Astrocyte (in vitro differentiated cells and primary cell): ENCODE data around the gene PLS3. TPM values are rescaled to one million over a fixed set of nuclear protein-coding genes. Genes with fewer than 3 reads are reported as not detected.

Source experiments
- DNase-seq: peaks from one replicate; pipeline ENCODE4 v3.0.0-alpha.2; 2010; ENCODE audit warnings: low read depth
- FAIRE-seq: peaks from 2 replicates; lab custom pipeline; 2011; peaks lifted over from hg19 to GRCh38; lab: Jason Lieb, UNC
- H2AFZ ChIP-seq: 2 replicates; pipeline ENCODE4 v1.6.0; 2012; ENCODE audit warnings: low read depth, low read length, inconsistent platforms
- H3K27ac ChIP-seq: 2 replicates; pipeline ENCODE4 v1.5.1; 2011; ENCODE audit warnings: low read depth, low read length, inconsistent platforms
- H3K27me3 ChIP-seq: 2 replicates; pipeline ENCODE4 v1.6.0; 2011; ENCODE audit warnings: low read length, inconsistent platforms; ENCODE audit not compliant: insufficient read depth
- H3K36me3 ChIP-seq: 2 replicates; pipeline ENCODE4 v1.5.1; 2011; ENCODE audit warnings: low read length, inconsistent platforms; ENCODE audit not compliant: insufficient read depth
- H3K4me1 ChIP-seq: 2 replicates; pipeline ENCODE4 v1.5.1; 2011; ENCODE audit warnings: low read length, inconsistent platforms; ENCODE audit not compliant: insufficient read depth
- H3K4me2 ChIP-seq: 2 replicates; pipeline ENCODE4 v1.6.0; 2012; ENCODE audit warnings: low read length, inconsistent platforms
- H3K4me3 ChIP-seq: 2 replicates; pipeline ENCODE4 v1.5.1; 2011; ENCODE audit warnings: low read depth, mild to moderate bottlenecking, low read length, inconsistent platforms; ENCODE audit not compliant: insufficient read depth
- H3K79me2 ChIP-seq: 2 replicates; pipeline ENCODE4 v1.6.0; 2012; ENCODE audit warnings: mild to moderate bottlenecking, low read length, inconsistent platforms; ENCODE audit not compliant: insufficient read depth
- H3K9ac ChIP-seq: 2 replicates; pipeline ENCODE4 v1.6.0; 2012; ENCODE audit warnings: mild to moderate bottlenecking, low read length, inconsistent platforms
- H3K9me3 ChIP-seq: 2 replicates; pipeline ENCODE4 v1.5.1; 2012; ENCODE audit warnings: low read depth, mild to moderate bottlenecking, low read length, inconsistent platforms; ENCODE audit not compliant: insufficient read depth
- H4K20me1 ChIP-seq: 2 replicates; pipeline ENCODE4 v1.6.0; 2012; ENCODE audit warnings: low read length, inconsistent platforms; ENCODE audit not compliant: insufficient read depth
- H3K27ac Mint-ChIP-seq: one replicate; pipeline ENCODE4 v1.8.0; 2021; ENCODE audit warnings: mild to moderate bottlenecking, mixed read lengths; ENCODE audit not compliant: unreplicated experiment
- H3K27me3 Mint-ChIP-seq: one replicate; pipeline ENCODE4 v1.8.0; 2021; ENCODE audit warnings: low read depth, mixed read lengths; ENCODE audit not compliant: unreplicated experiment
- H3K36me3 Mint-ChIP-seq: one replicate; pipeline ENCODE4 v1.8.0; 2021; ENCODE audit warnings: low read depth, mixed read lengths; ENCODE audit not compliant: unreplicated experiment
- H3K4me1 Mint-ChIP-seq: one replicate; pipeline ENCODE4 v1.8.0; 2021; ENCODE audit warnings: low read depth, mixed read lengths; ENCODE audit not compliant: unreplicated experiment
- H3K4me3 Mint-ChIP-seq: one replicate; pipeline ENCODE4 v1.8.0; 2021; ENCODE audit warnings: mild to moderate bottlenecking, moderate library complexity, mixed read lengths; ENCODE audit not compliant: unreplicated experiment
- H3K9me3 Mint-ChIP-seq: one replicate; pipeline ENCODE4 v1.8.0; 2021; ENCODE audit warnings: mild to moderate bottlenecking, mixed read lengths; ENCODE audit not compliant: unreplicated experiment
- EZH2 ChIP-seq: IDR thresholded peaks from 2 replicates; pipeline ENCODE4 v1.6.1; 2012; ENCODE audit warnings: mild to moderate bottlenecking, low read length, inconsistent platforms; ENCODE audit not compliant: insufficient read depth
- total RNA-seq: library from RNA; stranded (reverse); gene quantifications from 2 replicates; pipeline ENCODE4 v1.2.1, GENCODE V29; 2021
- TF ChIP-seq, protein P1 (sequence below): IDR thresholded peaks from 2 replicates; pipeline ENCODE4 v1.5.1; 2011; ENCODE audit warnings: low read depth, mild to moderate bottlenecking, inconsistent platforms, low read length, moderate library complexity; ENCODE audit not compliant: insufficient read depth

Gene PLS3
- total RNA-seq, 1 donor from 2014 or later: 313 TPM

- Histone ChIP-seq H3K27me3 (no peaks in the 10 kb centered on the region), H2AFZ (no peak overlapping the region), H3K9ac (peak overlapping the region; percentile 91), H3K79me2 (peaks cover 93% of the 10 kb centered on the region), H3K4me3 (peak overlapping the region; percentile 91), H4K20me1 (no peaks in the 10 kb centered on the region), H3K4me1 (peaks cover 22% of the 10 kb centered on the region), H3K9me3 (no peaks in the 10 kb centered on the region), H3K36me3 (peaks cover 5% of the 10 kb centered on the region), H3K4me2 (peak overlapping the region; percentile 86), H3K27ac (peak overlapping the region; percentile 82)
- Mint-ChIP-seq H3K27me3 (no peaks in the 10 kb centered on the region), H3K9me3 (no peaks in the 10 kb centered on the region), H3K36me3 (no peaks in the 10 kb centered on the region), H3K4me1 (peaks cover 27% of the 10 kb centered on the region), H3K27ac (peak overlapping the region; percentile 84), H3K4me3 (peak overlapping the region; percentile 86)
- TF ChIP-seq, protein P1, sequence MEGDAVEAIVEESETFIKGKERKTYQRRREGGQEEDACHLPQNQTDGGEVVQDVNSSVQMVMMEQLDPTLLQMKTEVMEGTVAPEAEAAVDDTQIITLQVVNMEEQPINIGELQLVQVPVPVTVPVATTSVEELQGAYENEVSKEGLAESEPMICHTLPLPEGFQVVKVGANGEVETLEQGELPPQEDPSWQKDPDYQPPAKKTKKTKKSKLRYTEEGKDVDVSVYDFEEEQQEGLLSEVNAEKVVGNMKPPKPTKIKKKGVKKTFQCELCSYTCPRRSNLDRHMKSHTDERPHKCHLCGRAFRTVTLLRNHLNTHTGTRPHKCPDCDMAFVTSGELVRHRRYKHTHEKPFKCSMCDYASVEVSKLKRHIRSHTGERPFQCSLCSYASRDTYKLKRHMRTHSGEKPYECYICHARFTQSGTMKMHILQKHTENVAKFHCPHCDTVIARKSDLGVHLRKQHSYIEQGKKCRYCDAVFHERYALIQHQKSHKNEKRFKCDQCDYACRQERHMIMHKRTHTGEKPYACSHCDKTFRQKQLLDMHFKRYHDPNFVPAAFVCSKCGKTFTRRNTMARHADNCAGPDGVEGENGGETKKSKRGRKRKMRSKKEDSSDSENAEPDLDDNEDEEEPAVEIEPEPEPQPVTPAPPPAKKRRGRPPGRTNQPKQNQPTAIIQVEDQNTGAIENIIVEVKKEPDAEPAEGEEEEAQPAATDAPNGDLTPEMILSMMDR: no peak
- TF ChIP-seq EZH2: no peak
- FAIRE-seq (peak; percentile 47), DNase-seq (peak; percentile 56)
Measured at GRCh38 chrX:115592997-115593734, 32.2 kb downstream of the PLS3 start.

GRCh38 chrX:115595049-115595448 is 34.1 kb downstream of the PLS3 start:
- no peaks in the 10 kb centered on the region for H3K27me3 ChIP-seq
- FAIRE-seq: peak; percentile 86
- H3K4me2 ChIP-seq: peak overlapping the region; percentile 86
- peaks cover 5% of the 10 kb centered on the region for H3K36me3 ChIP-seq
- H3K9me3 ChIP-seq: no peaks in the 10 kb centered on the region
- peaks cover 93% of the 10 kb centered on the region for H3K79me2 ChIP-seq
- Mint-ChIP-seq H3K27me3 (no peaks in the 10 kb centered on the region), H3K36me3 (no peaks in the 10 kb centered on the region), H3K4me1 (peaks cover 26% of the 10 kb centered on the region), H3K4me3 (peak overlapping the region; percentile 86), H3K9me3 (no peaks in the 10 kb centered on the region), H3K27ac (peak overlapping the region; percentile 94)
- no peak for DNase-seq
- H4K20me1 ChIP-seq: no peaks in the 10 kb centered on the region
- TF ChIP-seq, protein P1: no peak
- no peak for TF ChIP-seq EZH2
- H2AFZ ChIP-seq: no peak overlapping the region
- peak overlapping the region; percentile 91 for H3K4me3 ChIP-seq
- H3K9ac ChIP-seq: peak overlapping the region; percentile 91
- peak overlapping the region; percentile 82 for H3K27ac ChIP-seq
- H3K4me1 ChIP-seq: peaks cover 22% of the 10 kb centered on the region

DNA sequence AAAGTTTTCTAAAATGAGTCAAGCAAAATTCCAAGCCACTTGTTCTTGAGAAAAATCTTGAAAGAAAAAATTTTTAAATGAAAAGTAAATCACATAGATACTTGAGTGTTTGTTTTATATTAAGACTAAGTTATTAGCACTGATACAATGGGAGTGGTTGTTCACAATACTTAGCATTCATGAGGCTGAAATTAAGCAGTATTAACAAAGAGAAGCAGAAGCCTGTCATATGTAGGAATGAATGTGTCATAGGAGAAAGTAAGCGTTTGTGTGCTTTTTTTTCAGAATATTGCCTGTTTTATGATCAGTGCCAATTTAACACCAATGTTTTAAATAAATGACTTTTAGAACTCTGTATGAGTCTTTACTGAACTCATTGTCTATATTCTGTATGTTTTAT is 37.6 kb downstream of the PLS3 start:
- H3K27ac ChIP-seq: no peak overlapping the region
- TF ChIP-seq, protein P1: no peak
- TF ChIP-seq EZH2: no peak
- H3K27ac Mint-ChIP-seq: no peak overlapping the region
- peaks cover 2% of the 10 kb centered on the region for H3K36me3 Mint-ChIP-seq
- DNase-seq (no peak), FAIRE-seq (no peak)
- H3K9me3 Mint-ChIP-seq: no peaks in the 10 kb centered on the region
- H3K4me1 Mint-ChIP-seq: peaks cover 35% of the 10 kb centered on the region
- H3K4me3 Mint-ChIP-seq: no peak overlapping the region
- no peaks in the 10 kb centered on the region for H3K27me3 ChIP-seq
- H3K4me3 ChIP-seq: no peak overlapping the region
- H3K4me2 ChIP-seq: peak overlapping the region; percentile 36
- H3K36me3 ChIP-seq: peaks cover 14% of the 10 kb centered on the region
- H3K9me3 ChIP-seq: no peaks in the 10 kb centered on the region
- H3K27me3 Mint-ChIP-seq: no peaks in the 10 kb centered on the region
- no peak overlapping the region for H2AFZ ChIP-seq
- H4K20me1 ChIP-seq: peaks cover 10% of the 10 kb centered on the region
- peaks cover 96% of the 10 kb centered on the region for H3K79me2 ChIP-seq
- H3K4me1 ChIP-seq: peaks cover 19% of the 10 kb centered on the region
- H3K9ac ChIP-seq: no peak overlapping the region
